Activated CD8-positive, alpha-beta memory T cell treated with anti-CD3 and anti-CD28 coated beads, Interleukin-2, amount 50 U/mL, for 1 hour (primary cell): ENCODE measurements around the gene SLIT1.

Experiments used
- DNase-seq: peaks from one replicate; pipeline ENCODE4 v3.0.0-alpha.2; 2020; ENCODE audit errors: extremely low read depth

The SLIT1 gene

GRCh38 chr10:97171001-97171400 is 14.8 kb downstream of the SLIT1 start:
- DNase-seq, result no peak

GRCh38 chr10:97169911-97170693 is 15.7 kb downstream of the SLIT1 start:
- DNase-seq, result no peak

GRCh38 chr10:97169063-97169462 is 16.7 kb downstream of the SLIT1 start:
- DNase-seq, result no peak

- DNase-seq, result no peak
Observed at GRCh38 chr10:97168645-97169044, 17.1 kb downstream of the SLIT1 start.

- DNase-seq, result no peak
Observed at GRCh38 chr10:97165499-97165898, 20.3 kb downstream of the SLIT1 start.

- no peak for DNase-seq
Observed at GRCh38 chr10:97163781-97164501, 21.8 kb downstream of the SLIT1 start.

- no peak for DNase-seq
Observed at GRCh38 chr10:97163181-97163580, 22.6 kb downstream of the SLIT1 start.

GRCh38 chr10:97159646-97160305 is 26.0 kb downstream of the SLIT1 start:
- DNase-seq, result no peak

GRCh38 chr10:97157578-97158095 is 28.1 kb downstream of the SLIT1 start:
- no peak for DNase-seq

- DNase-seq, result no peak
Observed at GRCh38 chr10:97154781-97155180, 31.0 kb downstream of the SLIT1 start.

- DNase-seq, result no peak
Observed at GRCh38 chr10:97154162-97154561, 31.6 kb downstream of the SLIT1 start.

GRCh38 chr10:97153270-97153850 is 32.4 kb downstream of the SLIT1 start:
- DNase-seq, result no peak

- no peak for DNase-seq
Observed at GRCh38 chr10:97151307-97151914, 34.3 kb downstream of the SLIT1 start.

- DNase-seq, result no peak
Observed at GRCh38 chr10:97150616-97151015, 35.1 kb downstream of the SLIT1 start.

GRCh38 chr10:97150013-97150595 is 35.7 kb downstream of the SLIT1 start:
- DNase-seq, result no peak

GRCh38 chr10:97149079-97149531 is 36.7 kb downstream of the SLIT1 start:
- no peak for DNase-seq

GRCh38 chr10:97144297-97144696 is 41.5 kb downstream of the SLIT1 start:
- DNase-seq, result no peak

GRCh38 chr10:97142834-97143233 is 42.9 kb downstream of the SLIT1 start:
- DNase-seq, result no peak

GRCh38 chr10:97140902-97141745 is 44.6 kb downstream of the SLIT1 start:
- DNase-seq, result no peak
